Retina (tissue), 1 donor: ENCODE measurements around the gene TMEM233.

Experiments used
- DNase-seq: peaks from one replicate; pipeline ENCODE4 v3.0.0-alpha.2; 2016

TMEM233 gene

GRCh38 chr12:119660076-119660475 lies 66.5 kb downstream of the TMEM233 start:
- no peak for DNase-seq

DNA sequence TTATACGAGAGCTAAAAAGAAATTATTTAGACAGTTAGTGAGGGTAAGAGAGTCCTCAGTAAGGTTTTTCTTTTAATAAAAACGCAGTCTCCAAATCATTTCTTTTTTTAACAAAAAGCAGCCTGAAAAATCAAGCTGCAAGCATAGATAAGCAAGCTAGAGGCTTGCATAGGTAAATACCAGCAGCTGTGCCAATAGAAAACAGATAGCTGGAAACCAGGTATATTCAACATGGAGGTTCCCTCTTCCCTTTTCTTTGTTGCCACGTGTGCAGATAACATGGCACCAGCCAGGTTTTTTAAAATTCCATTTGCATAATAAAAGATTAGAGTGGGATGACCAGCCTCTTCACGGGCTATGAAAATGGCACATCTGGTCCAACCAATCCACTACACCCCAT lies 68.3 kb downstream of the TMEM233 start:
- DNase-seq: no peak

GRCh38 chr12:119664642-119665041 lies 71.1 kb downstream of the TMEM233 start:
- DNase-seq: no peak

GRCh38 chr12:119665164-119665929 lies 71.8 kb downstream of the TMEM233 start:
- DNase-seq: no peak

DNA sequence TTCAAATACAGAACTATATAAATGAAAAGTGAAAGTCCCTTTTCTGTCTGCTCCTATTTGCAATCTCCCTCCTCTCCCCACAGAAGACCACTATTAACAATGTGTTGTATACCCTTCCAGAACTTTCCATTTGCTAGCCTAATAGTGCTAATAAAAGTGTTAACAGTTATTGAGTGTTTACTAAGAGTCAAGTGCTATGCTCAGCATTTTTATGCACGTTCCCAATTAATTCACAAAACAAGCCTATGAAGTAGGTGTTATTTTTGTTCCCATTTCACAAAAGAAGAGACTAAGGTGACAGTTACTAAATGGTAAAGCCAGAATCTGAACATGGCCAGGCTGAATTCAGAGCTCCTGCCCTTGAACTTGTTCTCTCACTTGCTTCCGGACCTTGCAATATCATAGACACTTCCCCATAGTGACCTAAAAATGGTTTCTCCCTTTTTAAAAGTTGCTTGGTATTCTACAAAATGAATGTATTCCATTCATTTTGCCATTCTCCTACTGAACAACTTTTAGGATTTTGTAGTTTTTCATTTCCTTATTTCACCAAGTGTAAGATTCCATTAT lies 72.7 kb downstream of the TMEM233 start:
- DNase-seq: no peak

- no peak for DNase-seq
These were observed 73.5 kb downstream of the TMEM233 start for GRCh38 chr12:119666900-119667576.

DNA sequence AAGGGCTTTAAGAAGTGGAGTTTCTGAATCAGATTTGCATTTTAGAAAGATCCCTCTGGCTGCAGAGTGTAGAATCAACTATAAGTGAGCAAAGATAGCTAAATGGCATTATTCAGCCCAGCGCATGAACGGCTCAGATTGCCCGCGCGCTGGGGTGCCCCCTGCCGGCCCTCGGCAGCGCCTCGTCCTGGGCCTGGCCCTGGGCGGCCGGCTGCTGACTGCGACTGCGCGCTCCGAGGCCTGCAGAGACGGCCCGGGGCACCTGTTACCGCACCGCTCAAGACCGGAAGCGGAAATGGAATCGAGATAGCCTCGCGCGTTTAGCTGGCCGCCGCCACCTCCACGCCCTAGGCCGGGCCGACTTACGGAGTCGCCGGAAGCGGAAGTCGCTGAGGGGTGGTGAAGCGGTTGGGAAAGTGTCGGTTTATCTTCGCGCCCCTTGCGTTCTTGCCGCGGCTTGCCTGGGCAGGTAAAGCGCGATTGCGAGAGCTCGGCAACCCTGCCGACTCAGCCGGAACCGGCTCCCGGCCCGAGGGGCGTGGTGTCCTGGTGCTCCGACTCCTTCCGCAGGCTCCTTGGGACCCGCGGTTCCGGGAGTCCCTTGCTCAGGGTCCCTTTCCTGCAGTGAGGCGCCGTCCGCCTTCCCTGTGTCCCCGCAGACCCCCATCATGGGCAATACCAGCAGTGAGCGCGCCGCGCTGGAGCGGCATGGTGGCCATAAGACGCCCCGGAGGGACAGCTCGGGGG lies 74.2 kb downstream of the TMEM233 start, which contains the start of gene PRKAB1:
PRKAB1 (plus strand) TSS at position 557 of the 747 bp plus-strand sequence; CDS start at position 669, 112 bp downstream.
- DNase-seq: peak; percentile 97

- no peak for DNase-seq
These were observed 74.8 kb downstream of the TMEM233 start for GRCh38 chr12:119668324-119668841.

- no peak for DNase-seq
These were observed 76.3 kb downstream of the TMEM233 start for GRCh38 chr12:119669744-119670472.

- DNase-seq: no peak
These were observed 77.5 kb downstream of the TMEM233 start for GRCh38 chr12:119671070-119671469.

DNA sequence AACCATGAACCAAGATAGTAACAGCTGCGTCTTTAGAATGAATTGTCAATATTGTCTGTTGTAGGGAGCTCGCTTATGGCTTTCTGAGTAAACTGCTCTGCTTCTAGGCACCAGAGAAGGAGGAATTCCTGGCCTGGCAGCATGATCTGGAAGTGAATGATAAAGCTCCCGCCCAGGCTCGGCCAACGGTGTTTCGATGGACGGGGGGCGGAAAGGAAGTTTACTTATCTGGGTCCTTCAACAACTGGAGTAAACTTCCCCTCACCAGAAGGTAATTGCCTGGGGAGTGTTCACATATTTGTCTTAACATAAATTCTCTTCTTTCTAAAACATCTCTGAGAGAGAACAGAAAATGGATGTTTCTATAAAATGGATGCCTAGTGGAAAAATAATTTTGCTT lies 78.6 kb downstream of the TMEM233 start:
- no peak for DNase-seq

GRCh38 chr12:119673634-119674033 lies 80.1 kb downstream of the TMEM233 start:
- DNase-seq: no peak

DNA sequence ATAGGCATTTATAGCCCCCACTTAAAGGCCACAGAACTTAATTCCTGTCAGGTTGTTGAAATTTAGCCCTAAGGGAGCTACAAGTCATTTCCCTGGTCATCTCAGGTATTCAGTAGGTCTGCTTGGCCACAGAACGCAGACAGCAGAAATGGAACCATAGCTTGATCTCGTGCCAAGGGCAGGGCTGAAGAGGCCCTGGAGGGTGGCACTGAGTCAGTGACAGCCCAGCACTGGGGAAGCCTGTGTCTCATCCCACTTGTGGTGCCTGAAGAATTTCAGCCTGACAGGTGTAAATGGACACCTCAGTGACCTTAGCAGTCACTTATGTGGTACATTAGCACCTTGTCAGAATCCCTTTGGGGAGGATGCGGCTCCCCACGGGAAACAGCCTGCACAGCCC lies 81.0 kb downstream of the TMEM233 start:
- DNase-seq: no peak

GRCh38 chr12:119676022-119676421 lies 82.4 kb downstream of the TMEM233 start:
- no peak for DNase-seq

DNA sequence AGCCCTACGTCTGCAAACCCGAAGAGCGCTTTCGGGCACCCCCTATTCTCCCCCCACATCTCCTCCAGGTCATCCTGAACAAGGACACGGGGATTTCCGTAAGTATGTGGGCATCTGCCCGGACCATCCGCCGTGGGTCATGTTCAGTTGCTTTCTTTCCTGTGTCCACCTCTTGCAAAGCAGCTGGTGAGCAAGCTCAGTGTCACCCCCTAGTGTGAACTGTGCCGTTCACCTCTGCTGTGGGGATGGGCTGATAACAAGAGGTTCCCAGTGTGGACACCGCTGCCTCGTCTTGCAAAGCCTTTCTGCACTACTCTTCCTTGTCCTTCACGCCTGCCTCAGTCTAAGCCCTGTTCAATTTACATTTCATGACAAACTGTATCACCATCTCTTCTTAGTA lies 83.0 kb downstream of the TMEM233 start:
- no peak for DNase-seq

GRCh38 chr12:119678459-119678858 lies 84.9 kb downstream of the TMEM233 start:
- DNase-seq: no peak

DNA sequence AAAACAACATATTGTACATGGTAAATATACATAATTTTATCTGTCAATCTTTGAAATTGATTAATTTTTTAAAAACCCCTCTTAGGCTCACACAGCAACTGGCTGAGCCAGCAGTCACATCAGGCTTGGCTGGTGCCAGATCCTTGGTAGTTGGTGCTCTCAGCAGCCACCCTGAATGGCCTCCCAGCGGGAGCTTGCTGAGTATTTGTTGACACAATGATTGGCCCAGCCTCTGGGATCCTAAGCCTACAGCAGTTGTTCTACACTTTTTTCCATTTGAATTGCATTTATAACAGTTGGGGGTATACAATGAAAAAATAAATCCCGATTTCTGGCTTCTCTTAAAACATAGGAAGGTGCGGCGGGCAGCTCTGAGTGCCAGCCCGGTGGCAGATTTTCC lies 85.5 kb downstream of the TMEM233 start:
- no peak for DNase-seq

GRCh38 chr12:119679490-119679889 lies 85.9 kb downstream of the TMEM233 start:
- DNase-seq: no peak

DNA sequence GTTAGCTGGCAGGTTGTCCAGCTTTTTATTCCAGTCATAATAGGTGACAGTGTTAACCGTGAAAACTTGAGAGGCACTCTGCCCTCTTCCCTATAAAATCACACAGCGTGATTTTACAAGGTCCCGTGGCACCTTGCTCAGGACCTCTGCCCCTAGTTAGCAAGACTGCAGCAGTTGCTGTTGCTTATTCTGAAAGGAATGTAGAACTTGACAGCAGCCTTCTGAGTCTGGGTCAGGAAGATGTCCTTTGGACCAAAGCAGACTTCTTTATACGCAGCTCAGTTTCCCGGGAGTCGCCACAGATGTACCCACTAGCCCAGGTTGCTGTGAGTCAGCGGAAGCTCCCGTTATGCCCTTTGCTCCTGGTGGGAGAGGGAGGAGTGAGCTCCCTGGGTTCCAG lies 87.5 kb downstream of the TMEM233 start:
- DNase-seq: no peak

- DNase-seq: no peak
These were observed 88.4 kb downstream of the TMEM233 start for GRCh38 chr12:119681728-119682638.

DNA sequence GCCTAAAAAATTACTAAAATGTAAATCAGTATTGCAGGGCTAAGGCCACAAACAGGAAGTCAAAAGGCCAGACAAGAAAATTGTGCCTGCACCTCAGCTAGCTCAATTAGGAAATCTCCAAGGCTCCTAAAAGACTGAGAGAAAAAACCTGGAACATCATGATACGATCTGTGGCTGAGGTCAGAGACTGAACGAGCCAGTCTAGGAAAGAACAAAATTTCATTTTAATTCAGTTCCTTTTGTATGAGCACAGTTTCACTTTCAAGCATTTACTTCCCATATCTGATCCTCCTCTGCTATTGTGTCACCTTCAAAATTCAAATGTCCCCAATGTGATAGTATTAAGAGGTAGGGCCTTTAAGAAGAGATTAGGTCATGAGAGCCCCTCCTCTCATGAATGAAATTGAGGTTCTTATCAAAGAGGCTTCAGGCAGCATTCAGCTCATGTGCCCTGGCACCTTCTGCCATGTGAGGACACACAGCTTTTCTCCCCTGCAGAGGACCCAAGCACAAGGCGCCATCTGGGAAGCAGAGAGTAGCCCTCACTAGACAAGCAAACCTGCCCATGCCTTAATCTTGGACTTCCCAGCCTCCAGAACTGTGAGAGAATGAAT lies 89.2 kb downstream of the TMEM233 start:
- DNase-seq: no peak
